ENCODE measurements around the gene TARS3. TPM values are rescaled to one million over a fixed set of nuclear protein-coding genes. Genes with fewer than 3 reads are reported as not detected.

TARS3 gene
- polyA plus RNA-seq, 4 donors: 4.2 to 19.5 (median 5.1) TPM

DNA sequence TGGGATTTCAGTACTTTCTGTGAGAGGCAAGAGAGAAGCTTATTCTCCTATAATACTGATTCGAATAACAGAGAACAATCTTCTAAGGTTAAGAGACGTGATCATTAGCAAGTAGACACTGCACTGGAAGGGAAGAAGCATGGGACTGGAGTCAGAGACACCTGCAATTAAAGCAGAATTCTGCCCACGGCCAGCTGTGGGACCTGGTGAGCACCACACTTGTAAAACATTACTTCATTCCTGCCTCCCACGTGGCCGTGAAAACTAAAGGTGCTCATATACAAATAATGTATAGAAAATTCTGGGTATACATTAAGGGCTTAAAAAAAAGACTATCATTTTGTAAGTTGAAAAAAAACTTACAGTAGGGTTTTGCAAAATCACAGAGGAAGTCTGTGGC, 74.1 kb downstream of the TARS3 start:
- DNase-seq (no peak), FAIRE-seq (no peak)
- no peaks in the 10 kb centered on the region for H3K27me3 ChIP-seq (ENCODE audit: control insufficient read depth in 3 of 3, insufficient read depth in 3 of 3, low read length in 3 of 3)
- no peaks in the 10 kb centered on the region for H3K9me3 ChIP-seq (ENCODE audit: control insufficient read depth in 2 of 2, insufficient read depth in 1 of 2, low read depth in 1 of 2, low read length in 1 of 2)
- no peak overlapping the region for H3K4me3 ChIP-seq (ENCODE audit: low read depth in 1 of 3, low read length in 3 of 3)
- WGBS, 3 donors: 41 to 65% (median 59%) methylated on average over 5 of the region's 5 CpGs
- H3K4me1 ChIP-seq (ENCODE audit: control insufficient read depth in 3 of 3, insufficient read depth in 2 of 3, low read depth in 1 of 3, low read length in 2 of 3): peaks cover 3 to 12% (median 6%) of the 10 kb centered on the region in 3 donors
- H3K36me3 ChIP-seq (ENCODE audit: control insufficient read depth in 3 of 3, insufficient read depth in 2 of 3, low read depth in 1 of 3, low read length in 3 of 3): peaks cover 5 to 12% (median 6%) of the 10 kb centered on the region in 3 donors
- H3K27ac ChIP-seq (ENCODE audit: low read depth in 1 of 3, low read length in 2 of 3): no peak overlapping the region

GRCh38 chr15:101648356-101648755, 75.9 kb downstream of the TARS3 start:
- no peak overlapping the region for H3K4me3 ChIP-seq (ENCODE audit: low read depth in 1 of 3, low read length in 3 of 3)
- peaks cover 8 to 23% (median 15%) of the 10 kb centered on the region in 3 donors for H3K36me3 ChIP-seq (ENCODE audit: control insufficient read depth in 3 of 3, insufficient read depth in 2 of 3, low read depth in 1 of 3, low read length in 3 of 3)
- FAIRE-seq (no peak), DNase-seq (no peak)
- no peaks in the 10 kb centered on the region for H3K27me3 ChIP-seq (ENCODE audit: control insufficient read depth in 3 of 3, insufficient read depth in 3 of 3, low read length in 3 of 3)
- 89 to 96% (median 91%) methylated on average over 6 of the region's 6 CpGs for WGBS, 3 donors
- H3K27ac ChIP-seq (ENCODE audit: low read depth in 1 of 3, low read length in 2 of 3): no peak overlapping the region
- no peaks in the 10 kb centered on the region for H3K9me3 ChIP-seq (ENCODE audit: control insufficient read depth in 2 of 2, insufficient read depth in 1 of 2, low read depth in 1 of 2, low read length in 1 of 2)
- peaks cover 3 to 12% (median 6%) of the 10 kb centered on the region in 3 donors for H3K4me1 ChIP-seq (ENCODE audit: control insufficient read depth in 3 of 3, insufficient read depth in 2 of 3, low read depth in 1 of 3, low read length in 2 of 3)

- no peak for DNase-seq
- no peak overlapping the region for H3K27ac ChIP-seq (ENCODE audit: low read depth in 1 of 3, low read length in 2 of 3)
- H3K4me1 ChIP-seq (ENCODE audit: control insufficient read depth in 3 of 3, insufficient read depth in 2 of 3, low read depth in 1 of 3, low read length in 2 of 3): peaks cover 3 to 12% (median 3%) of the 10 kb centered on the region in 3 donors
- FAIRE-seq: no peak
- H3K27me3 ChIP-seq (ENCODE audit: control insufficient read depth in 3 of 3, insufficient read depth in 3 of 3, low read length in 3 of 3): no peaks in the 10 kb centered on the region
- no peaks in the 10 kb centered on the region for H3K9me3 ChIP-seq (ENCODE audit: control insufficient read depth in 2 of 2, insufficient read depth in 1 of 2, low read depth in 1 of 2, low read length in 1 of 2)
- H3K36me3 ChIP-seq (ENCODE audit: control insufficient read depth in 3 of 3, insufficient read depth in 2 of 3, low read depth in 1 of 3, low read length in 3 of 3): peaks cover 8 to 28% (median 16%) of the 10 kb centered on the region in 3 donors
- no peak overlapping the region for H3K4me3 ChIP-seq (ENCODE audit: low read depth in 1 of 3, low read length in 3 of 3)
- 74 to 86% (median 81%) methylated on average over 3 of the region's 3 CpGs for WGBS, 3 donors
These were observed 77.0 kb downstream of the TARS3 start for GRCh38 chr15:101647251-101647650.

DNA sequence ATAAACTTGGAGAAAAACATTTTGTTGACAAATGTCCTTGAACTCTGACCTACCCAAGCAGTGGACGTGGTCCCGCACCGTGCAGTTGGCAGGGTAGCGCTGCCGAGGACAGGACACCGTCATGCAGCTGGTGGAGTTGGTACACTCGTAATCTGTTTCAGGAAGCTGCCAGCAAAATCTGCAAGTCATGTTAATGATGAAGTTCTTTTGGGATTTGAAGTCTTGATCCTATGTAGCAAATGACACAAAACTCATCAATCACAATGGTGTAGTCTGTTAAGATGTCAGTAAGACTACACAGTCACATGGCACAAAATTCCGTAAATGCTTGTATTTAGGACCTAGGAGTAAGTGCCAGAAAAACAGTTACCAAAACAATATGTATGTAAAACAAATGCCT, 77.6 kb downstream of the TARS3 start:
- peaks cover 8 to 29% (median 16%) of the 10 kb centered on the region in 3 donors for H3K36me3 ChIP-seq (ENCODE audit: control insufficient read depth in 3 of 3, insufficient read depth in 2 of 3, low read depth in 1 of 3, low read length in 3 of 3)
- H3K27me3 ChIP-seq (ENCODE audit: control insufficient read depth in 3 of 3, insufficient read depth in 3 of 3, low read length in 3 of 3): no peaks in the 10 kb centered on the region
- no peak overlapping the region for H3K4me3 ChIP-seq (ENCODE audit: low read depth in 1 of 3, low read length in 3 of 3)
- no peak for FAIRE-seq
- peak in 1 of 2 donors; percentile 10 for DNase-seq
- WGBS, 3 donors: 54 to 62% (median 59%) methylated on average over 8 of the region's 8 CpGs
- no peaks in the 10 kb centered on the region for H3K9me3 ChIP-seq (ENCODE audit: control insufficient read depth in 2 of 2, insufficient read depth in 1 of 2, low read depth in 1 of 2, low read length in 1 of 2)
- no peak overlapping the region for H3K27ac ChIP-seq (ENCODE audit: low read depth in 1 of 3, low read length in 2 of 3)
- H3K4me1 ChIP-seq (ENCODE audit: control insufficient read depth in 3 of 3, insufficient read depth in 2 of 3, low read depth in 1 of 3, low read length in 2 of 3): peaks cover 3 to 12% (median 5%) of the 10 kb centered on the region in 3 donors

DNA sequence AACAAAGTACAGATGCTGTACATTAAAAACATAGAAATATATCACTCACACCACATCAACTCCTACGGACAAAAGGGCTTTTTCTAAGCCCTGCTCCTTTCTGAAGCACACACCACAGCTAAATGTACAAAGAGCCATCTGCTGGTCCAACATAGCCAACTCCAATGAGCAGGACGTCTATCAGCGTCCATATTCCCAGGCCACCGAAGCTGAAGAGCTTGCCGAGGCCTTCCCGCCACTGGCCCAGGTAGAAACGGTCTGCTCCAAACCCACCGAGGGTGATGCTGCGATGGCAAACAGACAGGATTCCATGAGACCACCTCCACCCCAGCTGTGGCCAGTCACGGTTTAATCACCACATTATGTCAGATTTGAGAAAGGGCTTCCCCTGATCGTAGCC, 81.9 kb downstream of the TARS3 start:
- H3K9me3 ChIP-seq (ENCODE audit: control insufficient read depth in 2 of 2, insufficient read depth in 1 of 2, low read depth in 1 of 2, low read length in 1 of 2): peaks cover 0 to 2% of the 10 kb centered on the region in 2 donors
- no peaks in the 10 kb centered on the region for H3K27me3 ChIP-seq (ENCODE audit: control insufficient read depth in 3 of 3, insufficient read depth in 3 of 3, low read length in 3 of 3)
- no peak for FAIRE-seq
- no peak overlapping the region for H3K4me3 ChIP-seq (ENCODE audit: low read depth in 1 of 3, low read length in 3 of 3)
- H3K27ac ChIP-seq (ENCODE audit: low read depth in 1 of 3, low read length in 2 of 3): peak overlapping the region; percentile 36 to 73 (median 54)
- peaks cover 0 to 6% (median 0%) of the 10 kb centered on the region in 3 donors for H3K4me1 ChIP-seq (ENCODE audit: control insufficient read depth in 3 of 3, insufficient read depth in 2 of 3, low read depth in 1 of 3, low read length in 2 of 3)
- 57 to 63% (median 61%) methylated on average over 11 of the region's 11 CpGs for WGBS, 3 donors
- no peak for DNase-seq
- peaks cover 6 to 28% (median 16%) of the 10 kb centered on the region in 3 donors for H3K36me3 ChIP-seq (ENCODE audit: control insufficient read depth in 3 of 3, insufficient read depth in 2 of 3, low read depth in 1 of 3, low read length in 3 of 3)

DNA sequence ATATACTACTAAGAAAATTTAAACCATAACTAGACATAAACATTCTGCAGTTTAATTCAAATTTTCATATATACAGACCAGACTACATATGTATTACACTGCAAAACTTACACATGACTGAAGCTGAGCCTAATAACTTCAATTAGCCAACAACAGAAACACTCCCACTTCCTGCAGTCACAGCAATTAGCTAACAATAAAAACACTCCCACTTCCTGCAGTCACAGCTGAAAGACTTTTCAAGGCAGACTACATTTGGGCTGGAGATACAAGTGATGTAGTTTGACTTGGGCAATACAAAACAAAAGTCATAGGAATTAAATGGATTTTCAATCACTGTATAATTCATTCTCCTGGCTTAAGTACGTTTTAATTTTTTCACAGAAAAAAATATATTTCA, 82.4 kb downstream of the TARS3 start:
- Histone ChIP-seq H3K36me3 (ENCODE audit: control insufficient read depth in 3 of 3, insufficient read depth in 2 of 3, low read depth in 1 of 3, low read length in 3 of 3) (peaks cover 6 to 26% (median 14%) of the 10 kb centered on the region in 3 donors), H3K27me3 (ENCODE audit: control insufficient read depth in 3 of 3, insufficient read depth in 3 of 3, low read length in 3 of 3) (no peaks in the 10 kb centered on the region), H3K9me3 (ENCODE audit: control insufficient read depth in 2 of 2, insufficient read depth in 1 of 2, low read depth in 1 of 2, low read length in 1 of 2) (peaks cover 0 to 2% of the 10 kb centered on the region in 2 donors), H3K27ac (ENCODE audit: low read depth in 1 of 3, low read length in 2 of 3) (peak overlapping the region in 1 of 3 donors; percentile 36), H3K4me1 (ENCODE audit: control insufficient read depth in 3 of 3, insufficient read depth in 2 of 3, low read depth in 1 of 3, low read length in 2 of 3) (peaks cover 0 to 11% (median under 1%) of the 10 kb centered on the region in 3 donors), H3K4me3 (ENCODE audit: low read depth in 1 of 3, low read length in 3 of 3) (no peak overlapping the region)
- WGBS, 3 donors: 45 to 60% (median 50%) methylated on average over 1 of the region's 1 CpG
- DNase-seq (peak; percentile 63 to 71), FAIRE-seq (no peak)

- Histone ChIP-seq H3K27ac (ENCODE audit: low read depth in 1 of 3, low read length in 2 of 3) (peak overlapping the region in 2 of 3 donors; percentile 25 to 36), H3K9me3 (ENCODE audit: control insufficient read depth in 2 of 2, insufficient read depth in 1 of 2, low read depth in 1 of 2, low read length in 1 of 2) (peaks cover 0 to 2% of the 10 kb centered on the region in 2 donors), H3K36me3 (ENCODE audit: control insufficient read depth in 3 of 3, insufficient read depth in 2 of 3, low read depth in 1 of 3, low read length in 3 of 3) (peaks cover 6 to 22% (median 14%) of the 10 kb centered on the region in 3 donors), H3K4me1 (ENCODE audit: control insufficient read depth in 3 of 3, insufficient read depth in 2 of 3, low read depth in 1 of 3, low read length in 2 of 3) (peaks cover 0 to 11% (median 2%) of the 10 kb centered on the region in 3 donors), H3K4me3 (ENCODE audit: low read depth in 1 of 3, low read length in 3 of 3) (no peak overlapping the region), H3K27me3 (ENCODE audit: control insufficient read depth in 3 of 3, insufficient read depth in 3 of 3, low read length in 3 of 3) (no peaks in the 10 kb centered on the region)
- WGBS, 3 donors: 23 to 26% (median 24%) methylated on average over 8 of the region's 8 CpGs
- FAIRE-seq: peak; percentile 47
- DNase-seq: peak; percentile 70 to 84
These were observed 83.0 kb downstream of the TARS3 start for GRCh38 chr15:101641129-101641764.

- H3K27me3 ChIP-seq (ENCODE audit: control insufficient read depth in 3 of 3, insufficient read depth in 3 of 3, low read length in 3 of 3): no peaks in the 10 kb centered on the region
- no peak overlapping the region for H3K4me3 ChIP-seq (ENCODE audit: low read depth in 1 of 3, low read length in 3 of 3)
- 89 to 96% (median 90%) methylated on average over 4 of the region's 4 CpGs for WGBS, 3 donors
- no peak overlapping the region for H3K27ac ChIP-seq (ENCODE audit: low read depth in 1 of 3, low read length in 2 of 3)
- FAIRE-seq (no peak), DNase-seq (no peak)
- peaks cover 3 to 19% (median 10%) of the 10 kb centered on the region in 3 donors for H3K36me3 ChIP-seq (ENCODE audit: control insufficient read depth in 3 of 3, insufficient read depth in 2 of 3, low read depth in 1 of 3, low read length in 3 of 3)
- peaks cover 0 to 11% (median 2%) of the 10 kb centered on the region in 3 donors for H3K4me1 ChIP-seq (ENCODE audit: control insufficient read depth in 3 of 3, insufficient read depth in 2 of 3, low read depth in 1 of 3, low read length in 2 of 3)
- peaks cover 0 to 2% of the 10 kb centered on the region in 2 donors for H3K9me3 ChIP-seq (ENCODE audit: control insufficient read depth in 2 of 2, insufficient read depth in 1 of 2, low read depth in 1 of 2, low read length in 1 of 2)
These were observed 84.6 kb downstream of the TARS3 start for GRCh38 chr15:101639667-101640066.
